HG03103 (cell line): ENCODE results near the gene CCN5.
"Not testable (repeated sequence)": the region's sequence is repeated elsewhere in the genome, so short reads cannot be mapped to it uniquely, and the experiment has no call there.

Experiments used
- ATAC-seq: cut with Tn5 transposase; IDR thresholded peaks from one replicate; pipeline ENCODE4 v1.9.1; 2021; ENCODE audit warnings: low read depth; ENCODE audit not compliant: unreplicated experiment

The CCN5 gene

GRCh38 chr20:44694159-44694558, 21.0 kb upstream of the CCN5 start:
- ATAC-seq, result no peak

GRCh38 chr20:44695295-44695673, 19.9 kb upstream of the CCN5 start:
- no peak for ATAC-seq

GRCh38 chr20:44695674-44696300, 19.4 kb upstream of the CCN5 start:
- no peak for ATAC-seq

- ATAC-seq, result no peak
Measured at GRCh38 chr20:44696315-44696714, 18.9 kb upstream of the CCN5 start.

- not testable (repeated sequence) for ATAC-seq
Measured at GRCh38 chr20:44697041-44697440, 18.1 kb upstream of the CCN5 start.

- ATAC-seq, result no peak
Measured at GRCh38 chr20:44698351-44698750, 16.8 kb upstream of the CCN5 start.

- ATAC-seq, result no peak
Measured at GRCh38 chr20:44700306-44700705, 14.9 kb upstream of the CCN5 start.

GRCh38 chr20:44701118-44701857, 13.9 kb upstream of the CCN5 start:
- no peak for ATAC-seq

- ATAC-seq, result no peak
Measured at GRCh38 chr20:44701858-44702256, 13.3 kb upstream of the CCN5 start.

GRCh38 chr20:44702776-44703175, 12.4 kb upstream of the CCN5 start:
- no peak for ATAC-seq

GRCh38 chr20:44703183-44703925, 11.8 kb upstream of the CCN5 start:
- ATAC-seq, result no peak

- ATAC-seq, result no peak
Measured at GRCh38 chr20:44703956-44704488, 11.1 kb upstream of the CCN5 start.

GRCh38 chr20:44704551-44704971, 10.6 kb upstream of the CCN5 start:
- ATAC-seq, result no peak

- no peak for ATAC-seq
Measured at GRCh38 chr20:44705364-44706094, 9.6 kb upstream of the CCN5 start.

GRCh38 chr20:44706301-44707017, 8.7 kb upstream of the CCN5 start:
- ATAC-seq, result no peak

GRCh38 chr20:44707018-44707579, 8.1 kb upstream of the CCN5 start:
- no peak for ATAC-seq

GRCh38 chr20:44709380-44709779, 5.8 kb upstream of the CCN5 start:
- no peak for ATAC-seq

GRCh38 chr20:44709797-44710196, 5.4 kb upstream of the CCN5 start:
- ATAC-seq, result no peak

GRCh38 chr20:44711237-44711636, 3.9 kb upstream of the CCN5 start:
- ATAC-seq, result no peak
